ENCODE results near the gene MACROD1.
A peak's percentile ranks its signal among the peaks of the same experiment; 100 is the strongest.

The MACROD1 gene

GRCh38 chr11:64041846-64042245, 124.1 kb downstream of the MACROD1 start:
- Mint-ChIP-seq H3K9me3 (no peaks in the 10 kb centered on the region), H3K4me1 (peaks cover 22% of the 10 kb centered on the region)

GRCh38 chr11:64040684-64041322, 125.1 kb downstream of the MACROD1 start:
- H3K9me3 Mint-ChIP-seq: no peaks in the 10 kb centered on the region
- H3K36me3 Mint-ChIP-seq (ENCODE audit: low read depth): no peaks in the 10 kb centered on the region
- H3K27ac Mint-ChIP-seq: no peak overlapping the region
- no peak overlapping the region for H3K4me3 Mint-ChIP-seq
- peaks cover 19% of the 10 kb centered on the region for H3K27me3 Mint-ChIP-seq (ENCODE audit: low read depth)
- peaks cover 22% of the 10 kb centered on the region for H3K4me1 Mint-ChIP-seq
- peak; percentile 36 to 52 (median 50) for TF ChIP-seq CTCF (IDR thresholded peaks at IDR 0.05; ENCODE audit: unreplicated experiment in 3 of 3)

More at GRCh38 chr11:64041846-64042245, 124.1 kb downstream of the MACROD1 start:
- no peak for TF ChIP-seq CTCF (IDR thresholded peaks at IDR 0.05; ENCODE audit: unreplicated experiment in 3 of 3)
- Mint-ChIP-seq H3K27ac (no peak overlapping the region), H3K27me3 (ENCODE audit: low read depth) (peaks cover 19% of the 10 kb centered on the region), H3K4me3 (no peak overlapping the region), H3K36me3 (ENCODE audit: low read depth) (no peaks in the 10 kb centered on the region)

- TF ChIP-seq CTCF (IDR thresholded peaks at IDR 0.05; ENCODE audit: unreplicated experiment in 3 of 3): no peak
Measured at GRCh38 chr11:64039012-64039665, 126.8 kb downstream of the MACROD1 start.

GRCh38 chr11:64038500-64038899, 127.4 kb downstream of the MACROD1 start:
- no peaks in the 10 kb centered on the region for H3K36me3 Mint-ChIP-seq (ENCODE audit: low read depth)
- no peaks in the 10 kb centered on the region for H3K9me3 Mint-ChIP-seq
- H3K4me1 Mint-ChIP-seq: peaks cover 21% of the 10 kb centered on the region
- TF ChIP-seq CTCF (IDR thresholded peaks at IDR 0.05; ENCODE audit: unreplicated experiment in 3 of 3): no peak
- H3K27me3 Mint-ChIP-seq (ENCODE audit: low read depth): peaks cover 35% of the 10 kb centered on the region
- no peak overlapping the region for H3K27ac Mint-ChIP-seq
- peak overlapping the region in 1 of 3 experiments; percentile 45 for H3K4me3 Mint-ChIP-seq

More at GRCh38 chr11:64039012-64039665, 126.8 kb downstream of the MACROD1 start:
- Mint-ChIP-seq H3K4me1 (peaks cover 19% of the 10 kb centered on the region), H3K27me3 (ENCODE audit: low read depth) (peaks cover 31% of the 10 kb centered on the region), H3K36me3 (ENCODE audit: low read depth) (no peaks in the 10 kb centered on the region), H3K27ac (no peak overlapping the region), H3K4me3 (peak overlapping the region in 1 of 3 experiments; percentile 45), H3K9me3 (no peaks in the 10 kb centered on the region)

- Mint-ChIP-seq H3K4me1 (peaks cover 21% of the 10 kb centered on the region), H3K27ac (no peak overlapping the region), H3K27me3 (ENCODE audit: low read depth) (peaks cover 42% of the 10 kb centered on the region), H3K4me3 (peak overlapping the region; percentile 50 to 80 (median 76)), H3K9me3 (no peaks in the 10 kb centered on the region), H3K36me3 (ENCODE audit: low read depth) (no peaks in the 10 kb centered on the region)
- no peak for TF ChIP-seq CTCF (IDR thresholded peaks at IDR 0.05; ENCODE audit: unreplicated experiment in 3 of 3)
Measured at GRCh38 chr11:64037027-64037634, 128.8 kb downstream of the MACROD1 start.

Data from nephron (organoid).